HEK293 (cell line): ENCODE data around the gene PPFIBP1.
A peak's percentile ranks its signal among the peaks of the same experiment; 100 is the strongest.

Experiments used
- CTCF ChIA-PET: fragments of 350-600 bp; formaldehyde crosslinking; extraction: SDS; loops from one replicate; lab custom pipeline; 2021; ENCODE audit warnings: antibody characterized with exemption; lab: Yijun Ruan, JAX
- POLR2A ChIA-PET: fragments of 300-600 bp; formaldehyde crosslinking; extraction: SDS; loops from one replicate; lab custom pipeline; 2020; ENCODE audit warnings: antibody characterized with exemption, inconsistent platforms; lab: Yijun Ruan, JAX
- H3K27ac ChIP-seq: fragments of 200-500 bp; sonication (Bioruptor generic); 2 replicates; pipeline ENCODE4 v1.5.1; 2014; ENCODE audit warnings: low read depth, low read length, control low read depth, inconsistent platforms; ENCODE audit errors: extremely low read depth
- H3K36me3 ChIP-seq, 2 experiments: fragments of 200-500 bp in 1 of 2; sonication (Bioruptor generic) in 1 of 2; 1 replicate in 1 of 2; 2 replicates in 1 of 2; pipeline ENCODE4 v1.5.1; 2014 to 2017; ENCODE audit warnings: inconsistent platforms in 2 of 2, low read length in 2 of 2; ENCODE audit not compliant: control insufficient read depth in 2 of 2, insufficient read depth in 1 of 2
- H3K4me1 ChIP-seq: fragments of 200-500 bp; sonication (Bioruptor generic); 2 replicates; pipeline ENCODE4 v1.5.1; 2014; ENCODE audit warnings: mild to moderate bottlenecking, low read length, inconsistent platforms; ENCODE audit not compliant: control insufficient read depth, insufficient read depth
- H3K4me3 ChIP-seq: 2 replicates; pipeline ENCODE4 v1.5.1; 2011; ENCODE audit warnings: low read depth, mild to moderate bottlenecking, control low read depth, low read length, moderate library complexity
- H3K9me3 ChIP-seq: fragments of 200-500 bp; sonication (Bioruptor generic); 2 replicates; pipeline ENCODE4 v1.5.1; 2014; ENCODE audit warnings: low read depth, low read length, inconsistent platforms; ENCODE audit not compliant: control insufficient read depth, insufficient read depth
- GFI1B ChIP-seq: fragments of 450-650 bp; formaldehyde crosslinking; IDR thresholded peaks from 2 replicates; pipeline ENCODE4 v1.5.1; 2016; ENCODE audit warnings: missing biosample characterization, missing genetic modification characterization
- GLI2 ChIP-seq: fragments of 450-650 bp; formaldehyde crosslinking; IDR thresholded peaks from 2 replicates; pipeline ENCODE4; 2017; ENCODE audit warnings: missing biosample characterization, missing genetic modification characterization, low read depth, borderline replicate concordance
- IKZF3 ChIP-seq: fragments of 450-650 bp; IDR thresholded peaks from 2 replicates; pipeline ENCODE4 v1.5.0; 2018; ENCODE audit warnings: missing biosample characterization, mild to moderate bottlenecking, missing genetic modification characterization, moderate library complexity
- KLF16 ChIP-seq: fragments of 450-650 bp; formaldehyde crosslinking; IDR thresholded peaks from 2 replicates; pipeline ENCODE4 v1.5.1; 2017; ENCODE audit warnings: missing biosample characterization, missing genetic modification characterization
- MZF1 ChIP-seq: fragments of 450-650 bp; formaldehyde crosslinking; IDR thresholded peaks from 2 replicates; pipeline ENCODE4 v1.5.1; 2017; ENCODE audit warnings: missing biosample characterization, missing genetic modification characterization, borderline replicate concordance
- OSR2 ChIP-seq: fragments of 450-650 bp; formaldehyde crosslinking; IDR thresholded peaks from 2 replicates; pipeline ENCODE4 v1.5.1; 2016; ENCODE audit warnings: missing biosample characterization, missing genetic modification characterization
- PRDM10 ChIP-seq: fragments of 450-650 bp; formaldehyde crosslinking; IDR thresholded peaks from 2 replicates; pipeline ENCODE4 v1.5.1; 2016; ENCODE audit warnings: missing biosample characterization, missing genetic modification characterization
- PRDM6 ChIP-seq: fragments of 450-650 bp; formaldehyde crosslinking; IDR thresholded peaks from 2 replicates; pipeline ENCODE4 v1.5.1; 2017; ENCODE audit warnings: missing biosample characterization, missing genetic modification characterization
- YY2 ChIP-seq: fragments of 450-650 bp; formaldehyde crosslinking; IDR thresholded peaks from 2 replicates; pipeline ENCODE4 v1.5.1; 2016; ENCODE audit warnings: missing biosample characterization, missing genetic modification characterization
- ZBTB17 ChIP-seq: fragments of 450-650 bp; formaldehyde crosslinking; IDR thresholded peaks from 2 replicates; pipeline ENCODE4 v1.5.1; 2016; ENCODE audit warnings: missing biosample characterization, missing genetic modification characterization
- ZBTB20 ChIP-seq: fragments of 450-650 bp; formaldehyde crosslinking; IDR thresholded peaks from 2 replicates; pipeline ENCODE4 v1.5.1; 2016; ENCODE audit warnings: missing biosample characterization, missing genetic modification characterization
- ZNF18 ChIP-seq: fragments of 450-650 bp; formaldehyde crosslinking; IDR thresholded peaks from 2 replicates; pipeline ENCODE4 v1.5.1; 2016; ENCODE audit warnings: missing biosample characterization, missing genetic modification characterization
- ZNF214 ChIP-seq: fragments of 450-650 bp; formaldehyde crosslinking; IDR thresholded peaks from 2 replicates; pipeline ENCODE4 v1.5.1; 2017; ENCODE audit warnings: missing biosample characterization, mild to moderate bottlenecking, missing genetic modification characterization, borderline replicate concordance
- ZNF274 ChIP-seq, 2 experiments: fragments of 200-500 bp in 1 of 2; fragments of 450-650 bp in 1 of 2; sonication (Bioruptor generic) in 1 of 2; formaldehyde crosslinking in 1 of 2; IDR thresholded peaks; 2 replicates each; pipeline versions ENCODE4 v1.5.1 to v1.6.1; 2014 to 2016; ENCODE audit warnings: borderline replicate concordance in 1 of 2, inconsistent platforms in 1 of 2, low read length in 1 of 2, missing biosample characterization in 1 of 2, missing genetic modification characterization in 1 of 2
- ZNF280C ChIP-seq: fragments of 450-650 bp; formaldehyde crosslinking; IDR thresholded peaks from 2 replicates; pipeline ENCODE4 v1.5.1; 2016; ENCODE audit warnings: missing biosample characterization, missing genetic modification characterization
- ZNF354C ChIP-seq: fragments of 450-650 bp; formaldehyde crosslinking; IDR thresholded peaks from 2 replicates; pipeline ENCODE4 v1.5.1; 2016; ENCODE audit warnings: missing biosample characterization, missing genetic modification characterization, low read depth, borderline replicate concordance
- ZNF48 ChIP-seq: fragments of 450-650 bp; formaldehyde crosslinking; IDR thresholded peaks from 2 replicates; pipeline ENCODE4 v1.5.1; 2016; ENCODE audit warnings: missing biosample characterization, missing genetic modification characterization
- ZNF580 ChIP-seq: fragments of 450-650 bp; formaldehyde crosslinking; IDR thresholded peaks from 2 replicates; pipeline ENCODE4 v1.5.1; 2016; ENCODE audit warnings: missing biosample characterization, missing genetic modification characterization
- ZNF600 ChIP-seq: fragments of 450-650 bp; formaldehyde crosslinking; IDR thresholded peaks from 2 replicates; pipeline ENCODE4 v1.5.1; 2016; ENCODE audit warnings: missing biosample characterization, missing genetic modification characterization
- ZNF664 ChIP-seq: fragments of 450-650 bp; formaldehyde crosslinking; IDR thresholded peaks from 2 replicates; pipeline ENCODE4 v1.5.1; 2016; ENCODE audit warnings: missing biosample characterization, missing genetic modification characterization
- ZSCAN4 ChIP-seq: fragments of 450-650 bp; formaldehyde crosslinking; IDR thresholded peaks from 2 replicates; pipeline ENCODE4 v1.5.1; 2017; ENCODE audit warnings: missing biosample characterization, missing genetic modification characterization

The PPFIBP1 gene

GRCh38 chr12:27537855-27538675 is 14.1 kb downstream of the PPFIBP1 start:
- ChIA-PET CTCF (interaction anchor here (1.4 kb wide), 1 partner anchor 15 kb away, joined by 3 read pairs; no protein-coding TSS in a partner anchor), POLR2A (interaction anchor here (2.6 kb wide), 1 partner anchor 14 kb away, joined by 9 read pairs; the partner anchor contains the start of gene PPFIBP1)
- no peaks in the 10 kb centered on the region for H3K9me3 ChIP-seq
- no peaks in the 10 kb centered on the region for H3K36me3 ChIP-seq
- peaks cover 11% of the 10 kb centered on the region for H3K4me1 ChIP-seq
- H3K4me3 ChIP-seq = no peak overlapping the region
- H3K27ac ChIP-seq = no peak overlapping the region
- TF ChIP-seq ZNF664 (tag by site-specific recombination) = peak; percentile 76
- no peak for TF ChIP-seq ZBTB20 (tag by site-specific recombination)

- CTCF ChIA-PET = interaction anchor here (1.4 kb wide), 1 partner anchor 14 kb away, joined by 3 read pairs; no protein-coding TSS in a partner anchor
- Histone ChIP-seq H3K9me3 (no peaks in the 10 kb centered on the region), H3K27ac (0 out of 2 replicates have a peak overlapping the region, but pooled peaks have one; percentile 20), H3K4me3 (no peak overlapping the region), H3K4me1 (peaks cover 11% of the 10 kb centered on the region), H3K36me3 (no peaks in the 10 kb centered on the region)
- POLR2A ChIA-PET = interaction anchor here (0.7 to 2.6 kb wide), 2 partner anchors 15 to 216 kb away, joined by 3 to 9 read pairs; partner anchors contain the start of gene PPFIBP1
- TF ChIP-seq ZNF280C (tag by site-specific recombination) (no peak), GFI1B (tag by site-specific recombination) (0 out of 2 replicates have a peak, but pooled peaks have one; percentile 38), ZNF600 (tag by site-specific recombination) (peak; percentile 63), ZNF18 (0 out of 2 replicates have a peak, but pooled peaks have one; percentile 30), ZNF354C (tag by site-specific recombination) (no peak), IKZF3 (no peak), ZNF580 (tag by site-specific recombination) (peak; percentile 55; the same call in 1 of the 2 replicates), ZNF274 (IDR thresholded peaks at IDR 0.05; ENCODE audit: low read length) (no peak), ZNF274 (tag by site-specific recombination; IDR thresholded peaks at IDR 0.05; ENCODE audit: borderline replicate concordance) (no peak), ZNF48 (tag by site-specific recombination) (no peak), PRDM10 (tag by site-specific recombination) (no peak), ZBTB17 (0 out of 2 replicates have a peak, but pooled peaks have one; percentile 15), YY2 (tag by site-specific recombination) (no peak), ZNF214 (tag by site-specific recombination) (no peak), ZSCAN4 (tag by site-specific recombination) (no peak), MZF1 (tag by site-specific recombination) (no peak), PRDM6 (tag by site-specific recombination) (peak; percentile 97), GLI2 (peak; percentile 5; the same call in 1 of the 2 replicates), OSR2 (peak; percentile 75), KLF16 (no peak)
These were observed 15.2 kb downstream of the PPFIBP1 start for GRCh38 chr12:27539191-27539631.
